Measurements from ENCODE around the gene SORCS3.

DNA sequence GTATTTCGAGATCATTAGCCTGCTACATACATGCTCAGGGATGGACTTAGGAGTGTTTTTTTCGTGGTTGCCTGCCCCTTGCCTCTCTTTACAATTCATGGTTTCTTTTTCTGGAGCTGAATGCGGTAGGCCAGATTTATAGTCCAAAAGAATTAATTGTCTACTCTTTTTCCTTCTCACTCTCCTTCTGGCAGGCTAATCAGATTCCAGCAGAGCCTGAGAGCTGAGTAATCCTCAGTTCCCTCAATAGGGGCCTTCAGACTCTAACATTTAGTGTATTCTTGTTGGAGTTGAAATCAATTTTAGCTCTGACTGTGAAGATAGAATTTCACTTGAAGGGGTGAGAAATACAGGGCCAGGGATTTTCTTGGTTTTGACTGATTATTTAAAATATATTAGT, 16.4 kb downstream of the SORCS3 start:
- no peak for TF ChIP-seq POLR2A (conservative IDR thresholded peaks at IDR 0.05)
- TF ChIP-seq ZNF324 (CRISPR knock-in tag; IDR thresholded peaks at IDR 0.05): no peak
- no peak for TF ChIP-seq SP1 (CRISPR knock-in tag; IDR thresholded peaks at IDR 0.05)
- TF ChIP-seq CTCF (IDR thresholded peaks at IDR 0.05 in 2 of 3, conservative IDR thresholded peaks at IDR 0.05 in 1 of 3; ENCODE audit: insufficient read depth in 2 of 3, low read depth in 1 of 3, low read length in 3 of 3): no peak
- TF ChIP-seq SREBF2 (CRISPR knock-in tag; IDR thresholded peaks at IDR 0.05): no peak
- TF ChIP-seq U2AF2 (optimal IDR thresholded peaks at IDR 0.05; ENCODE audit: low read depth, low read length): no peak

Data from K562 (cell line).